Activated CD8-positive, alpha-beta T cell treated with anti-CD3 and anti-CD28 coated beads for 36 hours (primary cell): ENCODE results near the gene FCHO2. TPM values are rescaled to one million over a fixed set of nuclear protein-coding genes. Genes with fewer than 3 reads are reported as not detected.

Experiments used
- ATAC-seq: fragments of 200-7000 bp; cut with Tn5 transposase; one replicate; pipeline ENCODE4 v1.10.0; 2021; ENCODE audit warnings: mild to moderate bottlenecking, moderate library complexity
- CTCF ChIA-PET: fragments of 350-600 bp; sonication (Branson Sonifier 250); formaldehyde crosslinking; loops from one replicate; lab custom pipeline; 2021; ENCODE audit warnings: antibody characterized with exemption; lab: Charles Lee
- POLR2A ChIA-PET: fragments of 350-600 bp; sonication (Branson Sonifier 250); formaldehyde crosslinking; loops from one replicate; lab custom pipeline; 2021; ENCODE audit warnings: antibody characterized with exemption; lab: Charles Lee
- DNase-seq: peaks from one replicate; pipeline ENCODE4 v3.0.0-alpha.2; 2020
- H3K27ac Mint-ChIP-seq: one replicate; pipeline ENCODE4 v1.8.0; 2021; ENCODE audit warnings: mild to moderate bottlenecking, mixed read lengths
- H3K27me3 Mint-ChIP-seq: one replicate; pipeline ENCODE4 v1.8.0; 2021; ENCODE audit warnings: mixed read lengths
- H3K36me3 Mint-ChIP-seq: one replicate; pipeline ENCODE4 v1.8.0; 2021; ENCODE audit warnings: low read depth, mixed read lengths
- H3K4me1 Mint-ChIP-seq: one replicate; pipeline ENCODE4 v1.8.0; 2021; ENCODE audit warnings: low read depth, mixed read lengths
- H3K4me3 Mint-ChIP-seq: one replicate; pipeline ENCODE4 v1.8.0; 2021; ENCODE audit warnings: mild to moderate bottlenecking, moderate library complexity, mixed read lengths
- H3K9me3 Mint-ChIP-seq: one replicate; pipeline ENCODE4 v1.8.0; 2021; ENCODE audit warnings: mixed read lengths
- intact Hi-C: fragments of 100-400 bp; cut with micrococcal nuclease; formaldehyde crosslinking; loops from one replicate; pipeline ENCODE4 v1.10.0; 2022
- total RNA-seq, 2 experiments: library from RNA; stranded (reverse); gene quantifications; one replicate each; pipeline ENCODE4 v1.2.3, GENCODE V29; 2021
- TF ChIP-seq, protein P1 (sequence below): fragments of 200-600 bp; IDR thresholded peaks from one replicate; pipeline ENCODE4 v1.8.0; 2022; ENCODE audit warnings: antibody characterized with exemption, mild to moderate bottlenecking

The FCHO2 gene
- total RNA-seq, 2 experiments from 2014 or later: 0.32 to 1.0 TPM

DNA sequence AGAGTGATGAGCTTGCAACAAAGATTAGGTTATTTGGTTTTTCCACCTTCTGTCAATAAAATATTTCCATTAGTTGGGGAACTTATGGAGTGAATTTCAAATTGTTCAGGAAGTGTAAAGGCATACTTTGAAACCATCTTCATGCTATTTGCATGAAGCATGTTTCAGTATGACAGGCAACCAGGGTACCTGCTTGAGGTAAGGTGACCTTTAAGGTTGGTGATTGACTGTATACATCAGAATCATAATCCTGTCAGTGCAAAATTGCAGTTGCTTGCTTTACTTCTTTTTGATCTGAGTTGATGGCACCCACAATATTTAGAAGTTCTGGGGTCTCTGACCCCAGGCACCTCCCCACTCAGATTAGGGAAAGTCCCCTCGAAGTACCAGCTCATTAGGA is 138.6 kb downstream of the FCHO2 start:
- peaks cover 13% of the 10 kb centered on the region for H3K4me1 Mint-ChIP-seq
- ATAC-seq (peak; percentile 77), DNase-seq (peak; percentile 12)
- no peak overlapping the region for H3K27ac Mint-ChIP-seq
- H3K36me3 Mint-ChIP-seq: no peaks in the 10 kb centered on the region
- TF ChIP-seq, protein P1, sequence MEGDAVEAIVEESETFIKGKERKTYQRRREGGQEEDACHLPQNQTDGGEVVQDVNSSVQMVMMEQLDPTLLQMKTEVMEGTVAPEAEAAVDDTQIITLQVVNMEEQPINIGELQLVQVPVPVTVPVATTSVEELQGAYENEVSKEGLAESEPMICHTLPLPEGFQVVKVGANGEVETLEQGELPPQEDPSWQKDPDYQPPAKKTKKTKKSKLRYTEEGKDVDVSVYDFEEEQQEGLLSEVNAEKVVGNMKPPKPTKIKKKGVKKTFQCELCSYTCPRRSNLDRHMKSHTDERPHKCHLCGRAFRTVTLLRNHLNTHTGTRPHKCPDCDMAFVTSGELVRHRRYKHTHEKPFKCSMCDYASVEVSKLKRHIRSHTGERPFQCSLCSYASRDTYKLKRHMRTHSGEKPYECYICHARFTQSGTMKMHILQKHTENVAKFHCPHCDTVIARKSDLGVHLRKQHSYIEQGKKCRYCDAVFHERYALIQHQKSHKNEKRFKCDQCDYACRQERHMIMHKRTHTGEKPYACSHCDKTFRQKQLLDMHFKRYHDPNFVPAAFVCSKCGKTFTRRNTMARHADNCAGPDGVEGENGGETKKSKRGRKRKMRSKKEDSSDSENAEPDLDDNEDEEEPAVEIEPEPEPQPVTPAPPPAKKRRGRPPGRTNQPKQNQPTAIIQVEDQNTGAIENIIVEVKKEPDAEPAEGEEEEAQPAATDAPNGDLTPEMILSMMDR: no peak
- intact Hi-C loops: no loop called here
- no peak overlapping the region for H3K4me3 Mint-ChIP-seq
- ChIA-PET POLR2A (interaction anchor here (0.7 kb wide), 1 partner anchor 28 kb away, joined by 3 read pairs; no protein-coding TSS in a partner anchor), CTCF (interaction anchor here (0.6 to 1.4 kb wide), 6 partner anchors 10 to 360 kb away, joined by 3 to 4 read pairs (median 3); no protein-coding TSS in a partner anchor)
- peaks cover 11% of the 10 kb centered on the region for H3K27me3 Mint-ChIP-seq
- H3K9me3 Mint-ChIP-seq: peaks cover 10% of the 10 kb centered on the region

DNA sequence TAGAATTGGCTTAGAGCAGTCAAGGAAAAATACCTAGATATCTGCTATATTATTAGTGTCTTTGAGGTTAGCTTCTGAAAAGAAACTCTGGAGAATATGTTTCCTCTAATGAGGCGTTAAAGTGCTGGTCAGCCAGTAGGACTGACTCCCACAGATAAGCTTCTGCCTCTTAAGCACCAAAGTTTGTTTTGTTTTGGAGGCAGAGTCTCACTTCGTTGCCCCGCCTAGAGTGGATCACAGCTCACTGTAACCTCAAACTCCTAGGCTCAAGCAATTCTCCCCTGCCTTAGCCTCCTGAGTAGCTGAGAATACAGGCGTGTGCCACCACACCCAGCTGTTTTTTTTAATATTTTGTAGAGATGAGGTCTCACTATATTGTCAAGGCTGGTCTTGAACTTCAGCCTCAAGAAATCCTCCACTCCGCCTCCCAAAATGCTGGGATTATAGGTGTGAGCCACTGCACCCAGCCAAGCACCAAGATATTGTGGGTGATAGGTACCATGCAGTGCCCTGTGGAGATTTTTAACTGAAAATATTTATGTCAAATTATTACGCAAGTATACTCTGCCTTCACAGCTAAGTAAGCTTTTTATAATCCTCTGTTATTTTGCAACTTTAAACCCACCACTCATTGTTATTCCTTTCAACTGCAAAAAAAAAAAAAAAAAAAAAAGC is 139.9 kb downstream of the FCHO2 start:
- Mint-ChIP-seq H3K27me3 (peaks cover 14% of the 10 kb centered on the region), H3K27ac (no peak overlapping the region), H3K4me3 (no peak overlapping the region), H3K4me1 (peaks cover 13% of the 10 kb centered on the region), H3K9me3 (peaks cover 10% of the 10 kb centered on the region), H3K36me3 (no peaks in the 10 kb centered on the region)
- CTCF ChIA-PET: interaction anchor here (1.2 kb wide), 2 partner anchors 121 to 359 kb away, joined by 3 read pairs; no protein-coding TSS in a partner anchor
- ATAC-seq (no peak), DNase-seq (no peak)
- TF ChIP-seq, protein P1: no peak
- intact Hi-C loops: no loop called here
- POLR2A ChIA-PET: interaction anchor here (0.6 kb wide), 1 partner anchor 112 kb away, joined by 3 read pairs; no protein-coding TSS in a partner anchor

DNA sequence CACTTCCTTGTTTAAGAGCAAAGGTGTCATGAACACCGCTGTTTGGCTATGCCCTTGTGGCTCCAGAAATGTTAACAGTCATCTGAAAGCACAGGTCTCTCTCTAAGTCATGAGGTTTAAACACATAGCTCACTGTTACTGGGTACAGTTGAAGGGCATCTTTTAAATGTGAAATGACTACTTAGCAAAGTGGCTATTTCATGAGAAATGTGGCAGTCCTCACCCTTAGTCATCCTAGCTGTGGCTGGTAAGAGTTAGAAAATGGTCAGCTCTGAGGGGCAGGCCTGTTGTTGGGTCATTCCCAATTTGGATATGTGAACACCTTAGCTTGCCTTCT is 140.4 kb downstream of the FCHO2 start:
- POLR2A ChIA-PET: interaction anchor here (0.6 kb wide), 1 partner anchor 112 kb away, joined by 3 read pairs; no protein-coding TSS in a partner anchor
- Mint-ChIP-seq H3K27me3 (peaks cover 11% of the 10 kb centered on the region), H3K36me3 (no peaks in the 10 kb centered on the region), H3K27ac (no peak overlapping the region), H3K9me3 (peaks cover 10% of the 10 kb centered on the region), H3K4me3 (no peak overlapping the region), H3K4me1 (peaks cover 13% of the 10 kb centered on the region)
- TF ChIP-seq, protein P1: no peak
- CTCF ChIA-PET: interaction anchor here (1.4 kb wide), 1 partner anchor 74 kb away, joined by 3 read pairs; no protein-coding TSS in a partner anchor
- intact Hi-C loops: no loop called here
- peak; percentile 15 for DNase-seq
- ATAC-seq: peak; percentile 59

DNA sequence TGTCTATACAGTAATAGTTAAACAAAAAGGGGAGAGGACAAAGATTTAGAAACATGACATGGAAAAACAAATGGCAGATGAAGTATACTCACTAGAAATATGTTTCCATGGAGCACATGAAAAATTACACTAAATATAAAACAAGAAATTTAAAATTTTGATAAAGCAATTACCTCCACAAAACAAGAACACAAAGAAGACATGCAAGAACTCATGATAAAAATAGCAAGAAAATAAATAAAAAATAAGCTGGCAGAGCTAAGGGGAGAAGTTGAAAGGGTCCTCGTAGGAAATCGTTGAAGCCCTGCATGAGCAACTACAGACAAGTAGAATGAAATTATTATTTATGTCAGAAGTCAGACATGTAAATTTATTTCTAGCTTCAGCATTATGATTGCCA is 141.9 kb downstream of the FCHO2 start:
- no peak for ATAC-seq
- ChIA-PET POLR2A (no interaction called here), CTCF (interaction anchor here (0.9 to 1.0 kb wide), 2 partner anchors 17 to 105 kb away, joined by 3 read pairs; no protein-coding TSS in a partner anchor)
- no peak overlapping the region for H3K27ac Mint-ChIP-seq
- peaks cover 13% of the 10 kb centered on the region for H3K4me1 Mint-ChIP-seq
- DNase-seq: no peak
- no peak overlapping the region for H3K4me3 Mint-ChIP-seq
- intact Hi-C loops: no loop called here
- peaks cover 10% of the 10 kb centered on the region for H3K9me3 Mint-ChIP-seq
- H3K36me3 Mint-ChIP-seq: no peaks in the 10 kb centered on the region
- TF ChIP-seq, protein P1: no peak
- H3K27me3 Mint-ChIP-seq: peaks cover 7% of the 10 kb centered on the region

DNA sequence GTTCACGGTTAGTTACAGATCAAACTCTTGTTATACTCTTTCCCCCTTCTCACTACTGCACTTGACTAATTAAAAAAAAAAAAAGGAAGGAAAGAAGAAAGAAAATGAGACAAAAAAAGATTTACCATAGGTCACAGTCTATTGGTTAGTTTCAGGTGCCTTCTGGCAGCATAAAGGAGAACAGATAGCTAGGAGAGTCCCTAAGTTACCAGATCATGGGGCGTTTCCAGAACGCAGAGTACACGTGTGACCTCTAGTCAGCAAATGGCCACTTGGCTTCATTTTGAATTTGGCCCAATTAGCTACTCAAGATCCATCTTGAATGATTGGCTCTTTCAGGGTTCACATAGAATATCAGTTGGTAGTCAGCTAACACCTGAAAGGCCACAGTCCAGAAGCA is 144.3 kb downstream of the FCHO2 start:
- Mint-ChIP-seq H3K4me1 (no peaks in the 10 kb centered on the region), H3K9me3 (peaks cover 10% of the 10 kb centered on the region), H3K27me3 (peaks cover 9% of the 10 kb centered on the region), H3K36me3 (no peaks in the 10 kb centered on the region), H3K4me3 (no peak overlapping the region), H3K27ac (no peak overlapping the region)
- no peak for DNase-seq
- intact Hi-C loops: no loop called here
- ATAC-seq: no peak
- ChIA-PET CTCF (interaction anchor here (1.2 to 1.9 kb wide), 3 partner anchors 16 to 101 kb away, joined by 3 to 4 read pairs (median 4); no protein-coding TSS in a partner anchor), POLR2A (no interaction called here)
- TF ChIP-seq, protein P1: no peak
